ENCODE measurements around the gene ENHO. TPM values are rescaled to one million over a fixed set of nuclear protein-coding genes. Genes with fewer than 3 reads are reported as not detected.

ENHO gene
- total RNA-seq, 2 donors from 2014 or later: 1.2 to 1.3 TPM

DNA sequence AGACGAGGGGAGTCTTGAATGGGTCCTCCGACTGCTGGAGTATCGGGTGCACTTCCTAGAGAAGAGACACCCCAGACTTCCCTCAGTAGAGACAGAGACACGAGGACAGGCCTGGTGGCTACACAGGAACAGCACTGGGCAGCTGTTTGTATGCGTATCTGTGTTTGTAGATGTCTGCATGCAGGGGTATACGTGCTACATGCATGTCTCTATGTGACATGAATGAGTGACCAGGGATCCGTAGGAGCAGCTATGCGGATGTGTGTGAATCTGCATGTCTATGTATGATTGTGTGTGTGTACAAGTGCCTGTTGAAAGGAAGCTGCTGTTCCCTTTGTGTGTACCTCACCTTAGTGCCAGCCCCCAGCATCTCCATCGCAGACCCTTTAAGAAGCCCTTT is 35.6 kb upstream of the ENHO start:
- DNase-seq: no peak
- Histone ChIP-seq H3K4me1 (peaks cover 4% of the 10 kb centered on the region), H3K27ac (no peak overlapping the region), H3K4me3 (no peak overlapping the region), H3K27me3 (peaks cover 12% of the 10 kb centered on the region), H3K36me3 (no peaks in the 10 kb centered on the region), H3K9me3 (no peaks in the 10 kb centered on the region), H3K9ac (ENCODE audit: low read depth in 2 of 2, low read length in 2 of 2) (no peak overlapping the region)
- intact Hi-C loops (cut with DNase I): no loop called here
- TF ChIP-seq, protein P1, sequence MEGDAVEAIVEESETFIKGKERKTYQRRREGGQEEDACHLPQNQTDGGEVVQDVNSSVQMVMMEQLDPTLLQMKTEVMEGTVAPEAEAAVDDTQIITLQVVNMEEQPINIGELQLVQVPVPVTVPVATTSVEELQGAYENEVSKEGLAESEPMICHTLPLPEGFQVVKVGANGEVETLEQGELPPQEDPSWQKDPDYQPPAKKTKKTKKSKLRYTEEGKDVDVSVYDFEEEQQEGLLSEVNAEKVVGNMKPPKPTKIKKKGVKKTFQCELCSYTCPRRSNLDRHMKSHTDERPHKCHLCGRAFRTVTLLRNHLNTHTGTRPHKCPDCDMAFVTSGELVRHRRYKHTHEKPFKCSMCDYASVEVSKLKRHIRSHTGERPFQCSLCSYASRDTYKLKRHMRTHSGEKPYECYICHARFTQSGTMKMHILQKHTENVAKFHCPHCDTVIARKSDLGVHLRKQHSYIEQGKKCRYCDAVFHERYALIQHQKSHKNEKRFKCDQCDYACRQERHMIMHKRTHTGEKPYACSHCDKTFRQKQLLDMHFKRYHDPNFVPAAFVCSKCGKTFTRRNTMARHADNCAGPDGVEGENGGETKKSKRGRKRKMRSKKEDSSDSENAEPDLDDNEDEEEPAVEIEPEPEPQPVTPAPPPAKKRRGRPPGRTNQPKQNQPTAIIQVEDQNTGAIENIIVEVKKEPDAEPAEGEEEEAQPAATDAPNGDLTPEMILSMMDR (IDR thresholded peaks at IDR 0.05): no peak

DNA sequence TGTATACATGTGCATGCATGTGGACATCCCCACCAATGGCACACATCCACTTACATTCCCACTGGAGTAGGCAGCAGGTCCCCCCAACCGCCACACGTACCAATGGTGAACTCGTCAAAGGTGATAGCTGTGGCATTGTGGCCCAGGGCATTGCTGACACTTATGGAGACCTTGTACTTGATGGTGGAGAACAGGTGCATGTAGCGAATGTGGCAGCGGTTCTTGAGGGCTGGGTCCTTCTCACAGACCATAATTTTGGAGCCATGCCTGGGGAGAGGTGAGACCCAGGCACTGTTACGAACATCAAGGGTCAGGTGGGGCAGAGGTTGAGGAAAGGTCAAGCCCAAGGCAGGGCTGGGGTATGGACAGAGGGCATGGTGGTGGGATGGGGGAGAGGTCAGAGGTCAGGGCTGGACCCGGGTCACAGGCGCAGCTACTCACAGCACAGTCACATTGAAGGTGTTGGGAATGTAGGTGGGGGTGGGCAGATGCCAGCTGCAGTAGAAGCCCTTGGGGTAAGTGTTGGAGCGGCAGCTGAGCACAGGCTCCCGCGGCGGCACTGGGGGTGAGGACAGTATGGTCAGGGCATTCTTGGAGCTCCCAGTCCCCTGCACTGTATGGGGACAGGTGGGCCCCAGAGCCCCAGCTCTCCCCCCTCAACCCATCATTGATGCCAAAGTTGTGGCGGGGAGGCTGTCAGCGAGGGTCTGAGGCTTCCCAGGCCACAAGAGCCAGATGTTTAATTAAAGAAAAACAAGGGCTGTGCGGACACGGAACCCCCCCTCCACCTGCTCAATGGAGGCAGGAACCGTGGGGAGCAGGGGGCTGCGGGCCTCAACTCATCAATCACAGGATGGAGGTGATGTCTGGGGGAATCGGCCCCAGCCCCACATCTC is 34.9 kb upstream of the ENHO start:
- no peaks in the 10 kb centered on the region for H3K36me3 ChIP-seq
- TF ChIP-seq, protein P1 (IDR thresholded peaks at IDR 0.05): no peak
- DNase-seq: no peak
- no peaks in the 10 kb centered on the region for H3K9me3 ChIP-seq
- H3K27ac ChIP-seq: no peak overlapping the region
- H3K9ac ChIP-seq (ENCODE audit: low read depth in 2 of 2, low read length in 2 of 2): no peak overlapping the region
- H3K27me3 ChIP-seq: peaks cover 12% of the 10 kb centered on the region
- H3K4me1 ChIP-seq: peaks cover 4% of the 10 kb centered on the region
- H3K4me3 ChIP-seq: no peak overlapping the region
- intact Hi-C loops (cut with DNase I): no loop called here

DNA sequence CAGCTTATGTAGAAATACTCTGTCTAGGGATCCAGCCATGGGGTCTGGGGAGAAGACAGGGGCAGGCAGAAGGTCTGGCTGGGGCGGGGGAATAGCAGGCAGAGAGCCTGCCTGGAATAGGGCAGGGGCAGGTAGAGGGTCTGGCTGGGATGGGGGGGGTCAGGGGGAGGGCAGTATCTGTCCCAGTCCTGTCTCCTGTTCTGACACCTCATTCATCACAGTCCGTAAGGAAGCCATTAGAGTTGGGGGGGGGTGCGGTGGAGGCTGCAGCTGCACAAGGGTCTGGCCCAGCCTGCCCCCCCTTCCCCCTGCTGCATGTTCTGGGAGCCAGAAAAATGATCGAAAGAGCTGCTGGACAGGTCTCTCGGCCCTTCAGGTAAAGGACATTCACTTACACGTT is 34.2 kb upstream of the ENHO start:
- H3K36me3 ChIP-seq: no peaks in the 10 kb centered on the region
- DNase-seq: no peak
- no peak overlapping the region for H3K9ac ChIP-seq (ENCODE audit: low read depth in 2 of 2, low read length in 2 of 2)
- H3K27ac ChIP-seq: no peak overlapping the region
- TF ChIP-seq, protein P1 (IDR thresholded peaks at IDR 0.05): no peak
- no peak overlapping the region for H3K4me3 ChIP-seq
- H3K4me1 ChIP-seq: peaks cover 4% of the 10 kb centered on the region
- peaks cover 12% of the 10 kb centered on the region for H3K27me3 ChIP-seq
- intact Hi-C loops (cut with DNase I): no loop called here
- H3K9me3 ChIP-seq: no peaks in the 10 kb centered on the region

DNA sequence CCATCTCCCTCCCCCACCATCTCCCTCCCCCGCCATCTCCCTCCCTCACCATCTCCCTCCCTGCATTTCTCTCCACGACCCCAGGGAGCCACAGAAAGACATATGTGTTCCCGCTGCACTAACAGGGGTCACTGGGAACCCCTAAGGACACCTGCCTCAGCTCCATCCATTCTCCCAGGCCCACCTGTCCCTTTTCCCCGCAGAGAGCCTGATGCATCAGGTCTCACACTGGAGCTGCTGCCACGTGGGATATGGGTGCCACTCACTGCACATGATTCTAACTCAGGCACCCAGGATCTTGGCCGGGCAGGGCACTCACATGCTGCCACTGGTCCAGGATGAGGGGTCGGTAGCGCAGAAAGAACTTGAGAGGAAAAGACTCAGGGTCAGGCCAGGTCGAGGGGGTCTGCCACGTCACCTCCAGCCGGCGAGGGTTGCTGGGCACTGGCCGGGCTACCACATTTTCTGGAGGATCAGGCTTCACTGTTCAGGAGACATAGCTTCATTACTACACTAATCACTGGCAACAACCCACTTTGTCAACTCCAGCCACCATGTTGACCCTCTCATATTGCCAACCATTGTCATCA is 33.2 kb upstream of the ENHO start:
- Histone ChIP-seq H3K4me1 (peaks cover 4% of the 10 kb centered on the region), H3K9ac (ENCODE audit: low read depth in 2 of 2, low read length in 2 of 2) (no peak overlapping the region), H3K27ac (no peak overlapping the region), H3K36me3 (no peaks in the 10 kb centered on the region), H3K4me3 (no peak overlapping the region), H3K9me3 (no peaks in the 10 kb centered on the region), H3K27me3 (peaks cover 12% of the 10 kb centered on the region)
- TF ChIP-seq, protein P1 (IDR thresholded peaks at IDR 0.05): no peak
- intact Hi-C loops (cut with DNase I): no loop called here
- no peak for DNase-seq

DNA sequence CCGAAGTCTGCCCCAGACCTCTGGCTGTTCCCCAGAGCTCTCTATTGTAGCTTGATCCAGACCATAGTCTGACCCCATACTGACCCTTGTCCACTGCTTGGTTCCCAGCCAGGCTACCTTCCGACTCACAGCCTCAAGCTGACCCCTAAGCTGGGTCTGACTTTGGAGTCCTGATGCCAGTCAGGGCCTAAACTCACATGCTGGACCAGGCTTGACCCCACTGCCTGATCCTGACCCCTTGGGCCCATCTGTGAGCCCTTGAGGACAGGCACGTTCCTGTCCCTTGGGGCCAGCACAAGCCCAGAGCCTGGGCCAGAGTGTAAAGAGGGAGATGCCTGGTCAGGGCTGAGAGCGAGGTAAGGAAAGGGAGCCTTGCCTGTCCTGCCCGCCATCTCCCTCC is 32.7 kb upstream of the ENHO start:
- Histone ChIP-seq H3K4me3 (no peak overlapping the region), H3K27ac (no peak overlapping the region), H3K27me3 (peaks cover 12% of the 10 kb centered on the region), H3K4me1 (peaks cover under 1% of the 10 kb centered on the region), H3K36me3 (no peaks in the 10 kb centered on the region), H3K9me3 (no peaks in the 10 kb centered on the region), H3K9ac (ENCODE audit: low read depth in 2 of 2, low read length in 2 of 2) (no peak overlapping the region)
- TF ChIP-seq, protein P1 (IDR thresholded peaks at IDR 0.05): no peak
- intact Hi-C loops (cut with DNase I): no loop called here
- no peak for DNase-seq

Data from colonic mucosa (tissue), 4 donors.